Measurements from ENCODE around the gene TYROBP.
"Not testable (repeated sequence)": the region's sequence is repeated elsewhere in the genome, so short reads cannot be mapped to it uniquely, and the experiment has no call there.

The TYROBP gene

GRCh38 chr19:35908010-35908441 is at the start of gene TYROBP:
TSS of gene TYROBP (minus strand) at chr19:35908295. CDS start at chr19:35908228, 67 bp downstream.
- H3K4me3 ChIP-seq (ENCODE audit: low read depth, low read length): no peak within 1 kb of the TSS
- DNase-seq (ENCODE audit: low read depth): no peak
- no peak for TF ChIP-seq CTCF (IDR thresholded peaks at IDR 0.05; ENCODE audit: low read depth, low read length, missing control alignments)

GRCh38 chr19:35957411-35957810 is 49.3 kb upstream of the TYROBP start:
- DNase-seq (ENCODE audit: low read depth); H3K4me3 ChIP-seq (ENCODE audit: low read depth, low read length): not testable (repeated sequence)

GRCh38 chr19:35955881-35956634 is 48.0 kb upstream of the TYROBP start:
- DNase-seq (ENCODE audit: low read depth): no peak
- H3K4me3 ChIP-seq (ENCODE audit: low read depth, low read length): no peak overlapping the region
- no peak for TF ChIP-seq CTCF (IDR thresholded peaks at IDR 0.05; ENCODE audit: low read depth, low read length, missing control alignments)

GRCh38 chr19:35949131-35949530 is 41.0 kb upstream of the TYROBP start:
- H3K4me3 ChIP-seq (ENCODE audit: low read depth, low read length): no peak overlapping the region
- no peak for TF ChIP-seq CTCF (IDR thresholded peaks at IDR 0.05; ENCODE audit: low read depth, low read length, missing control alignments)
- DNase-seq (ENCODE audit: low read depth): no peak

- no peak for TF ChIP-seq CTCF (IDR thresholded peaks at IDR 0.05; ENCODE audit: low read depth, low read length, missing control alignments)
- DNase-seq (ENCODE audit: low read depth): no peak
- H3K4me3 ChIP-seq (ENCODE audit: low read depth, low read length): no peak overlapping the region
These were observed 38.1 kb upstream of the TYROBP start for GRCh38 chr19:35946203-35946602.

GRCh38 chr19:35945121-35945790 is 37.2 kb upstream of the TYROBP start:
- no peak for TF ChIP-seq CTCF (IDR thresholded peaks at IDR 0.05; ENCODE audit: low read depth, low read length, missing control alignments)
- no peak overlapping the region for H3K4me3 ChIP-seq (ENCODE audit: low read depth, low read length)
- no peak for DNase-seq (ENCODE audit: low read depth)

GRCh38 chr19:35944556-35944955 is 36.5 kb upstream of the TYROBP start:
- TF ChIP-seq CTCF (IDR thresholded peaks at IDR 0.05; ENCODE audit: low read depth, low read length, missing control alignments): no peak
- no peak overlapping the region for H3K4me3 ChIP-seq (ENCODE audit: low read depth, low read length)
- no peak for DNase-seq (ENCODE audit: low read depth)
